ENCODE measurements around the gene LHX5.
"Not testable (repeated sequence)": the region's sequence is repeated elsewhere in the genome, so short reads cannot be mapped to it uniquely, and the experiment has no call there.

LHX5 gene

GRCh38 chr12:113498490-113498889 is 26.8 kb upstream of the LHX5 start:
- Histone ChIP-seq H3K27ac (ENCODE audit: insufficient read depth, low read depth, low read length, poor library complexity, severe bottlenecking) (no peak overlapping the region), H3K9me3 (ENCODE audit: control insufficient read depth, low read length) (no peaks in the 10 kb centered on the region), H3K4me3 (ENCODE audit: insufficient read depth, low read depth, low read length) (no peak overlapping the region), H3K36me3 (ENCODE audit: control insufficient read depth, insufficient read depth, low read length) (no peaks in the 10 kb centered on the region), H3K27me3 (ENCODE audit: control insufficient read depth, insufficient read depth, low read length, poor library complexity, severe bottlenecking) (no peaks in the 10 kb centered on the region), H3K4me1 (ENCODE audit: control insufficient read depth, insufficient read depth, low read length) (peaks cover 18% of the 10 kb centered on the region)
- WGBS, 2 experiments: 95 to 96% methylated on average over 3 to 4 of the region's 4 CpGs

GRCh38 chr12:113497693-113498092 is 26.0 kb upstream of the LHX5 start:
- WGBS, 2 experiments: 89 to 90% methylated on average over 7 of the region's 7 CpGs
- Histone ChIP-seq H3K4me1 (ENCODE audit: control insufficient read depth, insufficient read depth, low read length) (peaks cover 18% of the 10 kb centered on the region), H3K9me3 (ENCODE audit: control insufficient read depth, low read length) (no peaks in the 10 kb centered on the region), H3K4me3 (ENCODE audit: insufficient read depth, low read depth, low read length) (no peak overlapping the region), H3K36me3 (ENCODE audit: control insufficient read depth, insufficient read depth, low read length) (no peaks in the 10 kb centered on the region), H3K27ac (ENCODE audit: insufficient read depth, low read depth, low read length, poor library complexity, severe bottlenecking) (no peak overlapping the region), H3K27me3 (ENCODE audit: control insufficient read depth, insufficient read depth, low read length, poor library complexity, severe bottlenecking) (no peaks in the 10 kb centered on the region)

GRCh38 chr12:113495941-113496340 is 24.3 kb upstream of the LHX5 start:
- not testable (repeated sequence) for H3K36me3 ChIP-seq (ENCODE audit: control insufficient read depth, insufficient read depth, low read length); H3K27me3 ChIP-seq (ENCODE audit: control insufficient read depth, insufficient read depth, low read length, poor library complexity, severe bottlenecking); H3K4me3 ChIP-seq (ENCODE audit: insufficient read depth, low read depth, low read length); H3K27ac ChIP-seq (ENCODE audit: insufficient read depth, low read depth, low read length, poor library complexity, severe bottlenecking); H3K9me3 ChIP-seq (ENCODE audit: control insufficient read depth, low read length)
- 63 to 76% methylated on average over 5 to 6 of the region's 6 CpGs for WGBS, 2 experiments
- H3K4me1 ChIP-seq (ENCODE audit: control insufficient read depth, insufficient read depth, low read length): peaks cover 18% of the 10 kb centered on the region

DNA sequence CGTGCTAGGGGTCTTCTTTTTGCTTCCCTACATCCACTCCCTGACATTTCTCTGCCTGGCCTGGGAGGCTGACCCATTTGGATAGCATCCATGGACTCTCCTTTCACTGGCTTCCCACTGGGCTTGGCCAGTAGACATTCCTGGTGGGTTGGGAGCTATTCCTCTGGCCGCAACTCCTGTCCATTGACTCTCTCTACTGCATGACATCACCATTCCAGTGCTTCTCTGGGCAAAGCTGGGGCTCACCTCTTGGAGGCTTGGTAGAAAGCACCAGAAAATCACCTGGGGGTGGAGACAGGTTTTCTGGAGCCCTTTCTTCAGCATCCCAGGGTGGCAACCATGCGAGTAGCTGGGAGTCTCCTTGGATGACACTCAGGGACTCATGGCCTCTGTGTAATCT is 16.7 kb upstream of the LHX5 start:
- Histone ChIP-seq H3K36me3 (ENCODE audit: control insufficient read depth, insufficient read depth, low read length) (no peaks in the 10 kb centered on the region), H3K27me3 (ENCODE audit: control insufficient read depth, insufficient read depth, low read length, poor library complexity, severe bottlenecking) (no peaks in the 10 kb centered on the region), H3K27ac (ENCODE audit: insufficient read depth, low read depth, low read length, poor library complexity, severe bottlenecking) (no peak overlapping the region), H3K9me3 (ENCODE audit: control insufficient read depth, low read length) (no peaks in the 10 kb centered on the region), H3K4me1 (ENCODE audit: control insufficient read depth, insufficient read depth, low read length) (peaks cover 11% of the 10 kb centered on the region), H3K4me3 (ENCODE audit: insufficient read depth, low read depth, low read length) (no peak overlapping the region)
- 91% methylated on average over 3 of the region's 3 CpGs for WGBS, 2 experiments

- no peak overlapping the region for H3K27ac ChIP-seq (ENCODE audit: insufficient read depth, low read depth, low read length, poor library complexity, severe bottlenecking)
- peaks cover 11% of the 10 kb centered on the region for H3K4me1 ChIP-seq (ENCODE audit: control insufficient read depth, insufficient read depth, low read length)
- no peaks in the 10 kb centered on the region for H3K27me3 ChIP-seq (ENCODE audit: control insufficient read depth, insufficient read depth, low read length, poor library complexity, severe bottlenecking)
- WGBS, 2 experiments: 64 to 68% methylated on average over 4 of the region's 4 CpGs
- H3K9me3 ChIP-seq (ENCODE audit: control insufficient read depth, low read length): no peaks in the 10 kb centered on the region
- no peaks in the 10 kb centered on the region for H3K36me3 ChIP-seq (ENCODE audit: control insufficient read depth, insufficient read depth, low read length)
- H3K4me3 ChIP-seq (ENCODE audit: insufficient read depth, low read depth, low read length): no peak overlapping the region
These were observed 15.1 kb upstream of the LHX5 start for GRCh38 chr12:113486722-113487121.

- peaks cover 11% of the 10 kb centered on the region for H3K4me1 ChIP-seq (ENCODE audit: control insufficient read depth, insufficient read depth, low read length)
- no peak overlapping the region for H3K4me3 ChIP-seq (ENCODE audit: insufficient read depth, low read depth, low read length)
- H3K36me3 ChIP-seq (ENCODE audit: control insufficient read depth, insufficient read depth, low read length): no peaks in the 10 kb centered on the region
- peaks cover 10% of the 10 kb centered on the region for H3K27me3 ChIP-seq (ENCODE audit: control insufficient read depth, insufficient read depth, low read length, poor library complexity, severe bottlenecking)
- H3K9me3 ChIP-seq (ENCODE audit: control insufficient read depth, low read length): no peaks in the 10 kb centered on the region
- no peak overlapping the region for H3K27ac ChIP-seq (ENCODE audit: insufficient read depth, low read depth, low read length, poor library complexity, severe bottlenecking)
- 7 to 15% methylated on average over 2 of the region's 2 CpGs for WGBS, 2 experiments
These were observed 13.7 kb upstream of the LHX5 start for GRCh38 chr12:113485330-113485729.

DNA sequence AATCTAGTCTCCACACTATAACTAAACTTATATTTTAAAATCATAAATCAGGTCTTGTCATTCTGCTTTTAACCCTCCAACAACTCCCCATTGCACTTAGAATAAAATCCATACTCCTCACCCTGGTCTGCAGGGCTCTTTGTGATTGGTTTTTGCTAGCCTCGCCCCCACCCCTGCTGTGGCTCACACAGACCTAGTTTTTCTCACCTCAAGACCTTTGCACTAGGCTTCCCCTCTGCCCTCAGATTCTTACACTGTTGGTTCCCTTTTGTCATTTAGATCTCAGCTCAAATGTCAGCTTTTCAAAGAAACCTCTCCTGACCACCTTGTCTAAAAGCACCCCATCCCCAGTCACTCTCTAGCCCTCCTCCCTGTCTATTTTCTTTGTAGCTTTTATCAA is 10.7 kb upstream of the LHX5 start:
- Histone ChIP-seq H3K4me3 (ENCODE audit: insufficient read depth, low read depth, low read length) (no peak overlapping the region), H3K27ac (ENCODE audit: insufficient read depth, low read depth, low read length, poor library complexity, severe bottlenecking) (no peak overlapping the region), H3K27me3 (ENCODE audit: control insufficient read depth, insufficient read depth, low read length, poor library complexity, severe bottlenecking) (peaks cover 40% of the 10 kb centered on the region), H3K4me1 (ENCODE audit: control insufficient read depth, insufficient read depth, low read length) (peaks cover 28% of the 10 kb centered on the region), H3K9me3 (ENCODE audit: control insufficient read depth, low read length) (no peaks in the 10 kb centered on the region), H3K36me3 (ENCODE audit: control insufficient read depth, insufficient read depth, low read length) (no peaks in the 10 kb centered on the region)
- WGBS, 2 experiments: 5 to 8% methylated on average over 1 of the region's 1 CpG

GRCh38 chr12:113480336-113480971 is 8.8 kb upstream of the LHX5 start:
- peaks cover 29% of the 10 kb centered on the region for H3K4me1 ChIP-seq (ENCODE audit: control insufficient read depth, insufficient read depth, low read length)
- no peak overlapping the region for H3K4me3 ChIP-seq (ENCODE audit: insufficient read depth, low read depth, low read length)
- H3K27ac ChIP-seq (ENCODE audit: insufficient read depth, low read depth, low read length, poor library complexity, severe bottlenecking): no peak overlapping the region
- peaks cover 57% of the 10 kb centered on the region for H3K27me3 ChIP-seq (ENCODE audit: control insufficient read depth, insufficient read depth, low read length, poor library complexity, severe bottlenecking)
- 44 to 50% methylated on average over 5 to 6 of the region's 9 CpGs for WGBS, 2 experiments
- no peaks in the 10 kb centered on the region for H3K9me3 ChIP-seq (ENCODE audit: control insufficient read depth, low read length)
- no peaks in the 10 kb centered on the region for H3K36me3 ChIP-seq (ENCODE audit: control insufficient read depth, insufficient read depth, low read length)

DNA sequence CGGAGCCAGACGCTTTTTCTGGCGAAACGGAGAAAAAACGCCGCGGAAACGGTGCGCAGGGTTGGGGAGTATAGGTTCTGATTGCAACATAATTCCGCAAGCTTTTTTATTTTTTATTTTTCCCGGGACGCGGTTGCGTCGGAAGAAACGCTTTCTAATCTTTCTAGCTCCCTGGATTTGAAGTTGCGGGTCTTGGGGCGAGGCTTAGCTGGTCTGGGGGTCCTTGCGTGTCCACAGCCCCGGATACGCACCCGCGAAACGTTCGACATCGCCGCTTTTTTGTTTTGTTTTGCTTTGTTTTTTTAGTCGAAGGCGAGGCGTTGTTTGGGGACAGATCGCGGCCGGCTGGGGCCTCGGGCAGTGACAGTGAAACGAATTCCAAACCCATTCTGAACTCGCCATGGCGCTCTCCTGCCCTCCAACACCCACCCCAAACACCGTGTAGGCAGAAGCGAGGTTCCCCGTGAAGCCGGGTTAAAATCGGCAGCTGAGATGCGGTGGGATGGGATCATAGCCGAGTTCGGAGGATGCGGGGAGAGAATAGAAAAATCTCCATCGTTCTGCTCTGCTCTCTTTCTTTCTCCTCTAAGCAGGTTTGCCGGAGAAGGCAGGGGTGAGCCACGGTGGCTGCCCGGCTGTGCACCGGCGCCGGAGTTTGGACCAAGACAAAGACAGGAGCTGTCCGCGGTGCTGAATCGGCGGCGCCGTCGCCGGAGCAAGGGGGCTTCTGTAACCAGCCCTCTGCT is 8.1 kb upstream of the LHX5 start:
- Histone ChIP-seq H3K36me3 (ENCODE audit: control insufficient read depth, insufficient read depth, low read length) (no peaks in the 10 kb centered on the region), H3K27me3 (ENCODE audit: control insufficient read depth, insufficient read depth, low read length, poor library complexity, severe bottlenecking) (peaks cover 64% of the 10 kb centered on the region), H3K4me3 (ENCODE audit: insufficient read depth, low read depth, low read length) (peak overlapping the region; percentile 38), H3K9me3 (ENCODE audit: control insufficient read depth, low read length) (no peaks in the 10 kb centered on the region), H3K4me1 (ENCODE audit: control insufficient read depth, insufficient read depth, low read length) (peaks cover 30% of the 10 kb centered on the region), H3K27ac (ENCODE audit: insufficient read depth, low read depth, low read length, poor library complexity, severe bottlenecking) (peak overlapping the region; percentile 16)
- 1% methylated on average over 61 of the region's 61 CpGs for WGBS, 2 experiments

- H3K4me1 ChIP-seq (ENCODE audit: control insufficient read depth, insufficient read depth, low read length): peaks cover 36% of the 10 kb centered on the region
- H3K9me3 ChIP-seq (ENCODE audit: control insufficient read depth, low read length): no peaks in the 10 kb centered on the region
- peak overlapping the region; percentile 38 for H3K4me3 ChIP-seq (ENCODE audit: insufficient read depth, low read depth, low read length)
- 2 to 3% methylated on average over 11 of the region's 11 CpGs for WGBS, 2 experiments
- no peaks in the 10 kb centered on the region for H3K36me3 ChIP-seq (ENCODE audit: control insufficient read depth, insufficient read depth, low read length)
- no peak overlapping the region for H3K27ac ChIP-seq (ENCODE audit: insufficient read depth, low read depth, low read length, poor library complexity, severe bottlenecking)
- peaks cover 69% of the 10 kb centered on the region for H3K27me3 ChIP-seq (ENCODE audit: control insufficient read depth, insufficient read depth, low read length, poor library complexity, severe bottlenecking)
These were observed 7.5 kb upstream of the LHX5 start for GRCh38 chr12:113479216-113479589.

Data from ectodermal cell (in vitro differentiated cells).